Anterior cingulate cortex (tissue), 58 donors: Measurements from ENCODE around the gene HPS1.

ENCODE experiments used
- DNase-seq, 58 donors: peaks; one replicate each; lab custom pipeline; 2025; lab: John Stamatoyannopoulos, UW

HPS1 gene

GRCh38 chr10:98465866-98466265 lies 19.1 kb upstream of the HPS1 start:
- no peak for DNase-seq

DNA sequence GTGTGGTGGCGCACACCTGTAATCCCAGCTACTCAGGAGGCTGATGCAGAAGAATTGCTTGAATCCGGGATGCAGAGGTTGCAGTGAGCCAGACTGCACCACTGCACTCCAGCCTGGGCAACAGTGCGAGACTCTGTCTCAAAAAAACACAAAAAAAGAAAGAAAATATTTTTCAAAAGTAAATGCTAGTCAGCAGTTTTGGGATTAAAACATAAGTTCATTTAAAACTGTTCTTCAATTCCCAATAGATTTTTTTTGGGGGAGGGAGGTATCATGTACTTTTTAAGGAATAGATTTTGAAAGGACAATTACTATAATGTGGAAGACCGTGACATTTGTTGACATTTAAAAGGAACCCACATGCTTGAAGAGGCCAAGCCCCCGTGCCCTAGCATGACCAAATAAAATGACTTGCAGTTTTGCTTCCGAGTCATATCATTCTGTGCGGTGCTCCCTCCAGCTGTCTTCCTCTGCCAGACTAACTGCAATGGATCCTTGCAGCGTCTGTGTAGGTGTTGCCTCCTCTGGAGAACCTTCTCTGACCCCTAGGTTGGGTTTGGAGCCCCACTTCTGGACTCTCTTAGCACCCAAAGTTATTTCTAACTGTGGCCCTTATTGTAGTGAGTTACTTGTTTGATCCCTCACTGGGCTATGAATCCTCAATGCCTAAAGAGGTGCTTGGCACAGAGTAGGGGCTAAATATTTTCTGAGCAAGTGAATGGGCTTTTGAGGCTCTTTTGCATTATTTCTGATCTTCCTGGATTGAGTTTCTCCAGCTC lies 17.4 kb upstream of the HPS1 start:
- DNase-seq = no peak

GRCh38 chr10:98463016-98463415 lies 16.3 kb upstream of the HPS1 start:
- no peak for DNase-seq

DNA sequence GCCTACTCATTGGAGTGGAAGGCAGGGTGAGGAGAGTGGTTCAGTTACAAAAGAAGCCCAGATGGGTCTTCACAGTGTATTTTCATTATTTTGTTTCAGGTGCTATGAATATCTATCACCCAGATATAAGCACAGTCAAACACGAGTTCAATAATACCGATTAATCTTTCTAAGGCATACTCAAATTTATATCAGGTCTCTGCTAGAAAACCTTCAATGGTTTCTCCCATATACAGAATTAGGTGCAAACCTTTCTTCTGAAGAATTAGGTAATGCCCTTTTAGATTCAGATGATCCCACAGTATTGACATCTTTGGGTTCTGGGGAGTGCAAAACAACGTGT lies 14.7 kb upstream of the HPS1 start:
- DNase-seq = no peak

GRCh38 chr10:98460837-98461499 lies 14.2 kb upstream of the HPS1 start:
- peak in 1 of 58 donors; percentile 32 for DNase-seq

GRCh38 chr10:98458809-98459784 lies 12.4 kb upstream of the HPS1 start:
- no peak for DNase-seq

DNA sequence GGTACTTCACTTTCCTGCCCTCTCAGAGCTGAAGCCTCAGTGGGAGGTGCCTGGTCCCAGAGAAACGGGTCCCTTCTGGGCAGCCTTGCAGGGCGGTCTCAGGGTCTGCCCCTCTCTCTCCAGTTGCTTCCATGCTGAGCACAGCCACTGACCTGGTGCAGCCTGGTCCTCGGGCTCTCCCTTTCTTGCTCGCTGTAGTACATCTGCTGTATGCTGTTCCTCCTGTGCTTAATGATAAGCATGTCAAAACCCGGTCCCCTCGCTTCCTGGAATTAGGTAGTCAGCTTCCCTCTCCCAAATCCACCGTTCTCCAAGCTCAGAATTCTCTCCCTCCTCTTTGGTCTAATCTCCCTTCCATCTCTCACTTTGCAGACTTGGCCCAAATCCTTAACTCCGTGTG lies 11.0 kb upstream of the HPS1 start:
- DNase-seq = no peak

DNA sequence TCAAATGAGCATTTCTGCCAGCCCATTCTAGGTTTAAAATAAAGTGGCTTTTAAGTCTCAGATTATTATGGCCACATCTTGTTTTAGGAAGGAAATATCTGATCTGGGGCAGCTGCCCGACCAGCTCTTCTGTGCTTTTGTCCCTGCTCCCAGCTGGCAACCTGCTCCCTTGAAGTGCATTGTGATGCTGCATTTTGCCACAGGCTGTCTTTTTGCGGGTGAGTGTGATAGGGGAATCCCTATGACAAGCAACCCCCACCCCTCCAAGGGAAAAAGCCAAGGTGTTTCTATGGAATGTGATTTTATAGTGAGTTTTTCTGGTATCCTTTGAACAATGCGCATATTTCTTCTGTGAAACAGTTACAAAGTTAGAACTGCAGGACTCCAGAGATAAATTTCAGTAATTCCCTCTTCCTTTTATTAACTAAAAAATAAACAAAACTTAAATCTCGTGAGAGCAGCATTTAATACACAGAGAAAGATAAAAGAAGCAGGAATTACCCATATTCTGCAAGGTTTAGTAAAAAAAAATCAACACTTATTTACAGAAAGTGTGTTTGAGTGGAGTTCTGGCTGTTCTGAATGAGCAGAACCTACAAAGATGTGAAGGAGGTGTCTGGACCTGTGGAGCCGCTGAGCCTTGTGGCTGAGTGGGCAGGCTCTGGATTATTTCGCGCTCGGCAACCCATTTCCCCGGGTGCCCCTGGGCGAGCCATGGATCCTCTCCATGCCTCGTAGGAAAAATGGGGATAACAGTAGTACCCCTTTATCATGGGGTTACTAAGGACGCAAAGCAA lies 10.1 kb upstream of the HPS1 start:
- DNase-seq = no peak

GRCh38 chr10:98456043-98456570 lies 9.4 kb upstream of the HPS1 start:
- DNase-seq = no peak

DNA sequence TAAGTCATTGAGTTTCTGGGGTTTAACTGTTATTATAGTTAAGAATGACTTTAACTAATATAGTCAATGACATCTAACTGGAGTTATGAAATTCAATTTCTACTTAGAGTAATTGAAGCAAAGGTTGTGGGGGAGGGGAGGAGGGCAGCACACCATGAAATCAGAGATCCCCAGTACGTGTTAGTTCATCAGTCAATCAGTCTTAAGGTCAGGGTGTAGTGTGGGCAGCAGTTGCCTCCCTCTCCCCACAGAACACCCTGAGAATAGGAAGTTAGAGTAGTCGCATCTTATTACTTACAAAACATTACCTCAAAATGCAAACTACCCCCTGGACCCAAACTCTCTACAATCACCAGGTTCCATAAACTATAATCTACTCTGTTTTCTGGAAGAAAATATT lies 7.0 kb upstream of the HPS1 start:
- no peak for DNase-seq

DNA sequence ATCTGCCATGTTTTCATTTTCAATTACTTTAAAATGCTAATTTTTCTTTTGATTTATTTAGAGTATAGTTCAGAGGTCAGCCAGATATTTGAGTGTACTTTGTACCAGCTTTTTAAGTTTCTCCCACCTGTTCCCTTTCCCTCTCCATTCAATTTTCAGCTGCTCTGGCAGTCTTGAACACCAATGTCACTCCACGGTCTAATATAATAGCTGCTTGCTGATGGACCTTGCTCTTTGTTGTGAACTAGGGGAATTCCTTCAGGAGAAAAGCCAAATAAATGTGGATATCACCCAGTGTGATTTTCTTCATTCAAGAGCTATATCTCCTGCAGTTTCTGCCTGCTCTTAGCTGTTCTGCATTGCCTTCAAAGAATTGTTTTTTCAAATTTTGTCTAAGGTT lies 3.9 kb upstream of the HPS1 start:
- no peak for DNase-seq

- DNase-seq = no peak
Observed at GRCh38 chr10:98449287-98449686, 2.6 kb upstream of the HPS1 start.

DNA sequence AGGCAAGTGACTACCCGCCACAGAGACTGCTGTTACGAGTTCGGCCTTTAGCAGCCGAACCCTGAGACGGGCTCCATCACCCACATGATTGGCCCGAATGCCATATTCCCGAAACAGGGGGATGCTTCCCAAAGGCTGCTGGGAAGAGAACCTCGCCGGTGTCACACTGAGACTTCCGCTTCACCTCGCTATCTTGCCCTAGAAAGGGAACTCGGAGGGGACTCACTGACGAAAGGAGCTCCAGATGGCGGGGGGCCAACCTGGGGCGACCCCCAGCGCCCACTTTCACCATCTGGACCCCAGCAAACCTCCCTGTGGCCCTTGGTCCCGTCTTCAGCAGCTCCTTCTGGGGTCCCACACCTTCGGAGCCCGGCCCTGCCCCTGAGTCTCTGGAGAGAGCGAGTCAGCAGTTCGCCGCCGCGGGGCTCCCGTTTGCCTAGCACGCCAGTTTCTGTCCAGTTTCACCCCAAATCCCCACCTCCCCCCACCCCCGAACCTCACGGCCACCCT lies 529 bp downstream of the HPS1 start:
- DNase-seq = peak in 34 of 58 donors; percentile 17 to 74 (median 56)

DNA sequence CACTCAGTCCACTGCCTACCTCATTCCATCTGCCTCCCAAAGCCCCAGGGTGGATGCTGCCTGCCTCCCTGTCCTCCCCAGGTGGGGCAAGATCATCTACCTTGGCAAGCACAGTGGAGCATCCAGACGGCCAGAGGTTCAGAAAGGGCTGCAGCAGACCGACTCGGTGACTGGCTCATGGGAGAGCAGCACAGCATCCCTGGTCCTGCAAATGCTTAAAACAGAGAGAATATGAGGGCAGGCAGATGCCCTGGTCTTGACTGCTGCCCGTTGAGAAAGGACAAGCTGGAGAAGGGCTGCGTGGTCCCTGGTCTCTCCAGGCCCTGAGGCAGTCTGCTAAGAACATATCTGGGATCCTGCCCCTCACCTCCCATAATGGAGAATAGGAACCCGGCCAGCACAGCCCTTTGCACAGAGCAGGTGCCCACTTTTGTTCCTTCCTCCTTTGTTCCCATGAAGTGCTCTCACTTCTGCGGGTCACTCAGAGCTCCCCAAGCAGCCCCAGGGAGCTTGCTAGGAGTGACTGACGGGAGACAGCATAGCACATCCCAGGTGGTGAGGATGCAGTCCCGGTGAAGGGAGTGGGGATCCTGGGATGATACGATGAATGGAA lies 1.4 kb downstream of the HPS1 start:
- DNase-seq = no peak

GRCh38 chr10:98444314-98445006 lies 2.3 kb downstream of the HPS1 start:
- DNase-seq = peak in 3 of 58 donors; percentile 6 to 11 (median 9)

GRCh38 chr10:98438715-98439114 lies 8.0 kb downstream of the HPS1 start:
- no peak for DNase-seq

- peak in 20 of 58 donors; percentile 12 to 69 (median 35) for DNase-seq
Observed at GRCh38 chr10:98436704-98437103, 10.0 kb downstream of the HPS1 start.

DNA sequence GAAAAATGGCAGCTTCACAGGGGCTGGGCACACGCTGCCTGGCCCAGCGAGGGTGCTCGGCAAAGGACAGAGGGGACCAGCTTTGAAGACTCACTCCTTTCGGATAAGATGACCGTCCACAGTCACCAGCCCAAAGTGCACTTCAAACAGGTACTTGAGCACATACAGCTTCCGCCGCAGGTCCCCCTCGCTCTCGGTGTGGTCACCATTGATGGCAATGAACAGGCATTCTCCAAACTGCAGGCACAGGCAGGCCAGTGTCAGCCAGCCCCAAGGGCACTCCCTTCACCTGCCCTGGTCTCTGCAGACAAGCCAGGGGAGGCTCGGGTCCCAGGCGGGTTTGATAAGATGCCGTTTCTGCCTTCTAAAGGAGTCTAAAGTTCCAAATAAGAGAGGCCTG lies 11.6 kb downstream of the HPS1 start:
- DNase-seq = no peak
